ENCODE results near the gene PCBP3. TPM values are rescaled to one million over a fixed set of nuclear protein-coding genes. Genes with fewer than 3 reads are reported as not detected.

PCBP3 gene
- total and polyA plus RNA-seq, 2 experiments from 2014 or later, result 3.4 to 4.3 TPM

DNA sequence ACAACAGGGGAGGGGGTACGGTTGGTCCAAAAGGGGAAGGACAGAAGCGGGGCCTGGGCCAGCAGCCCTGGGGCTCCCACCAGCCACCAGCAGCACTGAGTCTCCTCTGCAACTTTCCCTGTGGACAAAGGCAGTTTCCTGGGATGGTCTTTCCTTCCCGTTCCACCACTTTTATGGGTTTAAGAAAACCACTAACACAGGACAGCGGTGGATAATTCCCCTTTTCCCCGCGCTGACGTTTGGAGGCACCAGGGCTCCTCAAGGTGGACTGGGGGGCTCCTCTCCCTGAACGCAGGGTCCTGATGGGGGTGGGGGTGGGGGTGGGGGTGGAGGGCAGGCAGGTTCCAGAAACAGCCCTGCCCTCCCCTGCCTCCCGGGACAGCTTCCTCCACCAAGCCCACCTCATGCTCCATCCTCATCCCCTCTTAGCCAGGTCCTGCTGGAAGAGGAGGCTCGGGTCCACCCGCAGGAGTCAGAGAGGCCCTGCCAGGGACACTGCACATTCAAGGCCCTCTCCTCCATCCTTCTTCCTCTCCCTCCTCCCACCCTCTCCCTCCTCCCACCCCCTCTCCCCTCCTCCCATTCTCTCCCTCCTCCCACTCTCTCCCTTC is 333.3 kb downstream of the PCBP3 start:
- Histone ChIP-seq H3K36me3 (no peaks in the 10 kb centered on the region), H3K27ac (no peak overlapping the region), H3K4me3 (no peak overlapping the region), H3K9me3 (ENCODE audit: low read depth) (no peaks in the 10 kb centered on the region), H3K27me3 (peaks cover 26% of the 10 kb centered on the region), H3K4me1 (ENCODE audit: low read depth) (peaks cover 22% of the 10 kb centered on the region)
- no peak for DNase-seq (ENCODE audit: low read depth in 1 of 2, low spot score in 1 of 2)
- TF ChIP-seq, protein P1, sequence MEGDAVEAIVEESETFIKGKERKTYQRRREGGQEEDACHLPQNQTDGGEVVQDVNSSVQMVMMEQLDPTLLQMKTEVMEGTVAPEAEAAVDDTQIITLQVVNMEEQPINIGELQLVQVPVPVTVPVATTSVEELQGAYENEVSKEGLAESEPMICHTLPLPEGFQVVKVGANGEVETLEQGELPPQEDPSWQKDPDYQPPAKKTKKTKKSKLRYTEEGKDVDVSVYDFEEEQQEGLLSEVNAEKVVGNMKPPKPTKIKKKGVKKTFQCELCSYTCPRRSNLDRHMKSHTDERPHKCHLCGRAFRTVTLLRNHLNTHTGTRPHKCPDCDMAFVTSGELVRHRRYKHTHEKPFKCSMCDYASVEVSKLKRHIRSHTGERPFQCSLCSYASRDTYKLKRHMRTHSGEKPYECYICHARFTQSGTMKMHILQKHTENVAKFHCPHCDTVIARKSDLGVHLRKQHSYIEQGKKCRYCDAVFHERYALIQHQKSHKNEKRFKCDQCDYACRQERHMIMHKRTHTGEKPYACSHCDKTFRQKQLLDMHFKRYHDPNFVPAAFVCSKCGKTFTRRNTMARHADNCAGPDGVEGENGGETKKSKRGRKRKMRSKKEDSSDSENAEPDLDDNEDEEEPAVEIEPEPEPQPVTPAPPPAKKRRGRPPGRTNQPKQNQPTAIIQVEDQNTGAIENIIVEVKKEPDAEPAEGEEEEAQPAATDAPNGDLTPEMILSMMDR (IDR thresholded peaks at IDR 0.05; ENCODE audit: low read depth, low read length), result no peak

DNA sequence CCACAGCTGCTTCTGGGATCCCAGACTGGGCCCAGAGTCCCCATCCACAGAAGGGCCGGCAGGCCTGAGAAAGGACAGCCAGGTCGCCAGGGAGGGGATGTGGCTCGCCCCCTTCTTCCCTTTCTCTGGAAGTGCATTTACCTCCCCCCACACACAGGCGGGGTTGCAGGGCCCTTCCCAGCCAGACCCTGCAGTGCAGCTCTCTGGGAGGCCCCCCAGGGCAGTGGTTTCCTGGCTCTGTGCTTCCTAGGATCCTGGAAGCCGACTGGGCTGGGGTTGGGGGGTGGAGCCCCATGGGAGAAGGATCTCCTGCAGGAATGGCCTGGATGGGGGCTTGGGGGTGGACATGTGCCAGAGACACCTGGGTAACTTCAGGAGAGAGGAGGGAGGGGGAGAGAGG is 333.9 kb downstream of the PCBP3 start:
- Histone ChIP-seq H3K36me3 (no peaks in the 10 kb centered on the region), H3K27me3 (peaks cover 26% of the 10 kb centered on the region), H3K27ac (no peak overlapping the region), H3K9me3 (ENCODE audit: low read depth) (no peaks in the 10 kb centered on the region), H3K4me3 (no peak overlapping the region), H3K4me1 (ENCODE audit: low read depth) (peaks cover 22% of the 10 kb centered on the region)
- TF ChIP-seq, protein P1 (IDR thresholded peaks at IDR 0.05; ENCODE audit: low read depth, low read length), result no peak
- peak in 1 of 2 donors; percentile 41 for DNase-seq (ENCODE audit: low read depth in 1 of 2, low spot score in 1 of 2)

DNA sequence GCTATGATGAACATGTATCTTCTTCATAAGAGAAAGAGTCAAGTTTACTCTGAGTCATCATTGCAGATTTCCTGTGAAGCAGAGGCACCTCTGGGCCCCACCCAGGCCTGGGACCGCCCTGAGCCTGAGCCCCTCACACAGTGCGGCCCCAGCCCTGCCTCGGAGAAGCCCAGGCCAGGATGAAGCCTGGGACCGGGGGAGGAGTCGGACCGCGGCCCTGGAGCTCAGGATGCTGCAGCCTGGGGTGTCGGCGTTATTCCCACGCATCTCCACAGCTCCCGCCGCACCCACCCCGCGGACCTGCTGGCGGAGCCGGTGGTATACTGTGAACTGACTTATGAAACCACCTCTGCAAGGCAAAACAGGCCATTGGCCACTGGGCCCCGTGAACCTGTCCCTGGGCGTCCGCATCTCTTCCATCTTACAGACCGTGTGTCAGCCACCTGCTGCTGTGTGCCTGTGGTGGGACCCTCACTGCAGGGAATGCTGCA is 335.7 kb downstream of the PCBP3 start:
- TF ChIP-seq, protein P1 (IDR thresholded peaks at IDR 0.05; ENCODE audit: low read depth, low read length), result no peak
- peaks cover 15% of the 10 kb centered on the region for H3K27me3 ChIP-seq
- no peak for DNase-seq (ENCODE audit: low read depth in 1 of 2, low spot score in 1 of 2)
- H3K27ac ChIP-seq, result no peak overlapping the region
- no peaks in the 10 kb centered on the region for H3K36me3 ChIP-seq
- no peak overlapping the region for H3K4me3 ChIP-seq
- peaks cover 13% of the 10 kb centered on the region for H3K4me1 ChIP-seq (ENCODE audit: low read depth)
- H3K9me3 ChIP-seq (ENCODE audit: low read depth), result no peaks in the 10 kb centered on the region

DNA sequence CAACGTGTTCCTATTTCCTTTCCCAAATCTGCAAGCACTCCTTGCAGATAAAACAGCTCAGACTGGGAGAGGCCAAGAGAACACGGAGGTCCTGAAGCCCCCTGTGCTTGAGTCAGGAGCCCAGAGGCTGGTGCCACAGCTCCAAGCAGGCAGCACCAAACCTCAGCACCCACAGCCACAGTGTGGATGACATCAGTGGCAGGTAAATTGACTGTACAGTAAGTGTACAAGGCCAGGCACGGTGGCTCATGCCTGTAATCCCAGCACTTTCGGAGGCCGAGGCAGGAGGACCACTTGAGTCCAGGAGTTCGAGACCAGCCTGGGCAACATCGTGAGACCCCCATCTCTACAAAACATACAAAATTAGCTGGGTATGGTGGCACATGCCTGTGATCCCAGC is 336.1 kb downstream of the PCBP3 start:
- Histone ChIP-seq H3K9me3 (ENCODE audit: low read depth) (no peaks in the 10 kb centered on the region), H3K27me3 (peaks cover 10% of the 10 kb centered on the region), H3K36me3 (no peaks in the 10 kb centered on the region), H3K4me1 (ENCODE audit: low read depth) (peaks cover 8% of the 10 kb centered on the region), H3K27ac (no peak overlapping the region), H3K4me3 (no peak overlapping the region)
- TF ChIP-seq, protein P1 (IDR thresholded peaks at IDR 0.05; ENCODE audit: low read depth, low read length), result no peak
- no peak for DNase-seq (ENCODE audit: low read depth in 1 of 2, low spot score in 1 of 2)

DNA sequence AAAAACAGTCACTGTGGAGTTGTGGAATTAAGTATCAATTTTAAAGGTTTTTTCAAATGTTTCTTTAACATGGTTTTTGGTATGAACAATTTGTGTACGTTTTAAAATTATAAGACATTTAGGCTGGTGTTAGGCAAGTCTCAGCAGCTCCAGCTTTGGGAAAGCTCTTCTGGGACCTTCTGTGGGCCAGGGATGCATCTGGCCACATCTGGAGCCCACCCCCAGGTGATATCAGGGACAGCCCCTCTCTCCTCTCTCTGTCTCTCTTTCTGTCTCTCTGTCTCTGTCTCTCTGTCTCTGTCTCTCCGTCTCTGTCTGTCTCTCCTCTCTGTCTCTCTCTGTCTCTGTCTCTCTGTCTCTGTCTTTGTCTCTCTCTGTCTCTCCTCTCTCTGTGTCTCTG is 336.7 kb downstream of the PCBP3 start:
- Histone ChIP-seq H3K27ac (no peak overlapping the region), H3K9me3 (ENCODE audit: low read depth) (no peaks in the 10 kb centered on the region), H3K27me3 (peaks cover 5% of the 10 kb centered on the region), H3K36me3 (peaks cover 2% of the 10 kb centered on the region), H3K4me3 (no peak overlapping the region), H3K4me1 (ENCODE audit: low read depth) (peaks cover 2% of the 10 kb centered on the region)
- TF ChIP-seq, protein P1 (IDR thresholded peaks at IDR 0.05; ENCODE audit: low read depth, low read length), result no peak
- no peak for DNase-seq (ENCODE audit: low read depth in 1 of 2, low spot score in 1 of 2)
